Liver (tissue), 3 donors: Measurements from ENCODE around the gene NOTCH4.

Experiments used
- ATF3 ChIP-seq: IDR thresholded peaks from 2 replicates; pipeline ENCODE4 v1.6.1; 2016; ENCODE audit warnings: antibody characterized with exemption
- EGR1 ChIP-seq, 2 donors: IDR thresholded peaks; 2 replicates each; pipeline ENCODE4 v1.6.1; 2016 to 2018; ENCODE audit warnings: antibody characterized with exemption in 2 of 2, low read depth in 2 of 2
- GABPA ChIP-seq, 2 donors: IDR thresholded peaks in 1 of 2; conservative IDR thresholded peaks in 1 of 2; 2 replicates each; pipeline ENCODE4 v1.6.1; 2016; ENCODE audit warnings: antibody characterized with exemption in 2 of 2, mild to moderate bottlenecking in 1 of 2, moderate library complexity in 1 of 2
- HNF4A ChIP-seq, 2 donors: conservative IDR thresholded peaks; 2 replicates each; pipeline ENCODE4 v1.6.1; 2016; ENCODE audit warnings: antibody characterized with exemption in 2 of 2, mild to moderate bottlenecking in 2 of 2
- JUND ChIP-seq, 2 donors: IDR thresholded peaks; 2 replicates each; pipeline ENCODE4 v1.6.1; 2016; ENCODE audit warnings: antibody characterized with exemption in 2 of 2
- MAX ChIP-seq: IDR thresholded peaks from 2 replicates; pipeline ENCODE4 v1.6.1; 2016; ENCODE audit warnings: antibody characterized with exemption
- RAD21 ChIP-seq, 2 donors: IDR thresholded peaks; 2 replicates each; pipeline ENCODE4 v1.6.1; 2016; ENCODE audit warnings: antibody characterized with exemption in 2 of 2, mild to moderate bottlenecking in 2 of 2
- RXRA ChIP-seq, 2 donors: IDR thresholded peaks; 2 replicates each; pipeline ENCODE4 v1.6.1; 2017 to 2018; ENCODE audit warnings: antibody characterized with exemption in 2 of 2, mild to moderate bottlenecking in 1 of 2
- TAF1 ChIP-seq: conservative IDR thresholded peaks from 2 replicates; pipeline ENCODE4 v1.6.1; 2016; ENCODE audit warnings: antibody characterized with exemption, mild to moderate bottlenecking
- TF ChIP-seq, protein P1 (sequence below): fragments of 150-350 bp; IDR thresholded peaks from 2 replicates; pipeline ENCODE4 v1.5.1; 2017; ENCODE audit warnings: improper control_type of control experiment, low read depth, low read length; ENCODE audit not compliant: missing input control
- donor health status: healthy.
- donor health status: healthy.

GRCh38 chr6:32156891-32157290 lies 67.0 kb downstream of the NOTCH4 start:
- TF ChIP-seq HNF4A (conservative IDR thresholded peaks at IDR 0.05) (no peak), TAF1 (no peak), JUND (IDR thresholded peaks at IDR 0.05) (no peak), MAX (no peak), EGR1 (IDR thresholded peaks at IDR 0.05; ENCODE audit: low read depth in 2 of 2) (no peak), GABPA (IDR thresholded peaks at IDR 0.05 in 1 of 2, conservative IDR thresholded peaks at IDR 0.05 in 1 of 2) (no peak), RAD21 (IDR thresholded peaks at IDR 0.05) (no peak), ATF3 (no peak), RXRA (IDR thresholded peaks at IDR 0.05) (no peak)
- TF ChIP-seq, protein P1, sequence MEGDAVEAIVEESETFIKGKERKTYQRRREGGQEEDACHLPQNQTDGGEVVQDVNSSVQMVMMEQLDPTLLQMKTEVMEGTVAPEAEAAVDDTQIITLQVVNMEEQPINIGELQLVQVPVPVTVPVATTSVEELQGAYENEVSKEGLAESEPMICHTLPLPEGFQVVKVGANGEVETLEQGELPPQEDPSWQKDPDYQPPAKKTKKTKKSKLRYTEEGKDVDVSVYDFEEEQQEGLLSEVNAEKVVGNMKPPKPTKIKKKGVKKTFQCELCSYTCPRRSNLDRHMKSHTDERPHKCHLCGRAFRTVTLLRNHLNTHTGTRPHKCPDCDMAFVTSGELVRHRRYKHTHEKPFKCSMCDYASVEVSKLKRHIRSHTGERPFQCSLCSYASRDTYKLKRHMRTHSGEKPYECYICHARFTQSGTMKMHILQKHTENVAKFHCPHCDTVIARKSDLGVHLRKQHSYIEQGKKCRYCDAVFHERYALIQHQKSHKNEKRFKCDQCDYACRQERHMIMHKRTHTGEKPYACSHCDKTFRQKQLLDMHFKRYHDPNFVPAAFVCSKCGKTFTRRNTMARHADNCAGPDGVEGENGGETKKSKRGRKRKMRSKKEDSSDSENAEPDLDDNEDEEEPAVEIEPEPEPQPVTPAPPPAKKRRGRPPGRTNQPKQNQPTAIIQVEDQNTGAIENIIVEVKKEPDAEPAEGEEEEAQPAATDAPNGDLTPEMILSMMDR, result no peak
